GM18498 (cell line): Measurements from ENCODE around the gene ARHGEF1.

ENCODE experiments used
- ATAC-seq: cut with Tn5 transposase; IDR thresholded peaks from one replicate; pipeline ENCODE4 v1.9.1; 2021; ENCODE audit warnings: mild to moderate bottlenecking, moderate library complexity; ENCODE audit not compliant: unreplicated experiment

The ARHGEF1 gene

DNA sequence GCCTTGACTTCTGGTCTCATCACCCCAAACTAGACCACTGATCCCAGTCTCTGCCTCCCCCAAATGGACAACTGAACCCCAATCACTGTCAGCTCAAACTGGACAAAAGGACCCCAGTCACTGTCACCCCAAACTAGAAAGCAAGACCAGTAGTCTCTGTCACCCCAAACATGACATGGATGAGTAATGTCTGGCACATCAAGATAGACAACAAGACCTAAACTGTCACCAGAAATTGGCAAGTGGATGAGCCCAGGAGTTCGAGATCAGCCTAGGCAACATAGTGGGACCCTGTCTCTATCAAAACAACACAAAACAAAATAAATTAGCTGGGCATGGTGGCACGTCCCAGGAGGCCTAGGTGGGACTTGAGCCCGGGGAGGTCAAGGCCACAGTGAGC, 64.1 kb downstream of the ARHGEF1 start:
- no peak for ATAC-seq

- ATAC-seq = no peak
Observed at GRCh38 chr19:41951686-41952172, 68.7 kb downstream of the ARHGEF1 start.

DNA sequence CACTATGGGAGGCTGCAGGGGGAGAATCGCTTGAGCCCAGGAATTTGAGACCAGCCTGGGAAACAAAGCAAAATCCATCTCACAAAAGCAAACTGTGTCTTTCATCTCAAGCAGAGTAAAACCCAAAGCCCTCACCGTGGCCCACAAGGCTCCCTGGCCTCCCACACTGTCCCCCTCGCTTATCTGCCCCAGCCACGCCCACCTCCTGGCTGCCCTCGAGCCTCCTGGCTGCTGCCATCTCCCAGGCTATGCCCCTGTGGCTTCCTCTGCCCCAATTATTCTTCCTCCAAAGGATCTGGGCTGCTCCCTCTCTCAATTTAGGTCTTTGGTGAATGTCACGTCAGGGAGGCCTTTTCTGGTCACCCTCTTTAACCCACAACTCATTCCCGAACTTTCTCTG, 72.5 kb downstream of the ARHGEF1 start:
- no peak for ATAC-seq

DNA sequence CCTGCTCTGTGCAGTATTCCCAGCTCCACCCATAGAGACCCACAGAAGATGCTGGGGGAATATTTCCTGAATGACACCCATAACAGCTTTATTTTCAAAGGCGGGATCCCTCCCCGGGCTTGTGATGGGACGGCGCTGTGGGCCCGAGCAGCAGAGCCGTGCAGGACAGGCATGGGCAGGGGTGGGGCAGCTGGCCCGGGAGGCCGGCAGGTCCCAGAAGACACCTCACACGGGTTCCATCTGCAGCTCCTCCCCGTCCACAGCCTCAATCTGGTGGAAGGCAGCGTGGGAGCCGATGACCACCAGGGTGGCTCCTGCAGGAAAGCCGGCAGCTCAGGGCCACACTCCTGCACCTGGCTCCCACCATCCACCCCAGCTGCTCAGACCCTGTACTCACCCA, 73.6 kb downstream of the ARHGEF1 start:
- ATAC-seq = no peak
